K562 (cell line): ENCODE measurements around the gene ADTRP. TPM values are rescaled to one million over a fixed set of nuclear protein-coding genes. Genes with fewer than 3 reads are reported as not detected.

Experiments
- ATAC-seq: fragments of 200-7000 bp; cut with Tn5 transposase; 3 replicates; pipeline ENCODE4 v1.9.1; 2020; ENCODE audit warnings: moderate library complexity
- BruUV-seq: library from RNA; stranded (reverse); fragments of 400-500 nt; replicated peaks from 2 replicates; lab custom pipeline; 2021; lab: Mats Ljungman, UMichigan
- CTCF ChIA-PET: fragments of 300-600 bp; formaldehyde crosslinking; extraction: SDS; loops from one replicate; lab custom pipeline; 2021; ENCODE audit warnings: low intra/inter-chr PET ratio; lab: Yijun Ruan, JAX
- POLR2A ChIA-PET: fragments of 300-600, 350-650 bp; sonication (Branson Sonifier 250); formaldehyde crosslinking; extraction: SDS; loops from one replicate; lab custom pipeline; 2021; ENCODE audit warnings: antibody characterized with exemption, inconsistent platforms; lab: Yijun Ruan, JAX
- DNase-seq, 4 experiments: peaks; one replicate each; pipeline versions ENCODE4 v3.0.0 to v3.0.0-alpha.2; 2011 to 2018; ENCODE audit warnings: low spot score in 3 of 4, mixed read lengths in 3 of 4; ENCODE audit errors: extremely low read depth in 1 of 4
- FAIRE-seq: peaks from 2 replicates; lab custom pipeline; 2011; peaks lifted over from hg19 to GRCh38; lab: Jason Lieb, UNC
- H2AFZ ChIP-seq: 2 replicates; pipeline ENCODE4 v1.6.0; 2011; ENCODE audit warnings: low read depth, low read length, control low read depth, inconsistent platforms
- H3K27ac ChIP-seq: fragments of 200-600 bp; 3 replicates; pipeline ENCODE4 v1.8.0; 2011; ENCODE audit warnings: low read depth, mild to moderate bottlenecking, control low read depth, inconsistent platforms, low read length, moderate library complexity, mixed read lengths; ENCODE audit errors: extremely low read depth
- H3K27me3 ChIP-seq, 2 experiments: fragments of 300-600 bp in 1 of 2; 2 replicates in 1 of 2; 3 replicates in 1 of 2; pipeline versions ENCODE4 v1.6.0 to v1.8.0; 2011; ENCODE audit warnings: inconsistent platforms in 2 of 2, low read length in 2 of 2, mild to moderate bottlenecking in 1 of 2, mixed read lengths in 1 of 2, moderate library complexity in 1 of 2; ENCODE audit not compliant: control insufficient read depth in 2 of 2, insufficient read depth in 2 of 2
- H3K36me3 ChIP-seq: fragments of 300-600 bp; 3 replicates; pipeline ENCODE4 v1.8.0; 2011; ENCODE audit warnings: mild to moderate bottlenecking, low read length, inconsistent platforms; ENCODE audit not compliant: control insufficient read depth, insufficient read depth
- H3K4me1 ChIP-seq, 2 experiments: fragments of 200-600 bp in 1 of 2; replicated peaks in 1 of 2; 2 replicates in 1 of 2; 3 replicates in 1 of 2; pipeline versions ENCODE4 v1.5.1 to v1.8.0; 2011; ENCODE audit warnings: inconsistent platforms in 2 of 2, low read length in 2 of 2, mild to moderate bottlenecking in 1 of 2, mixed read lengths in 1 of 2, moderate library complexity in 1 of 2; ENCODE audit not compliant: control insufficient read depth in 2 of 2, insufficient read depth in 2 of 2
- H3K4me2 ChIP-seq: 2 replicates; pipeline ENCODE4 v1.6.1; 2011; ENCODE audit warnings: low read length, control low read depth, inconsistent platforms, mixed read lengths; ENCODE audit not compliant: insufficient read depth
- H3K4me3 ChIP-seq: fragments of 200-600 bp; sonication (generic), shearing (Covaris generic); 2 replicates; pipeline ENCODE4 v1.5.1; 2016; ENCODE audit warnings: control low read depth, inconsistent platforms
- H3K79me2 ChIP-seq: fragments of 200-600 bp; 3 replicates; pipeline ENCODE4 v1.8.0; 2011; ENCODE audit warnings: low read length, inconsistent platforms; ENCODE audit not compliant: control insufficient read depth, insufficient read depth
- H3K9ac ChIP-seq, 2 experiments: 2 replicates each; pipeline versions ENCODE4 v1.6.0 to v1.6.1; 2011; ENCODE audit warnings: low read depth in 2 of 2, low read length in 2 of 2, control low read depth in 1 of 2, inconsistent platforms in 1 of 2, mild to moderate bottlenecking in 1 of 2, mixed read lengths in 1 of 2; ENCODE audit not compliant: insufficient read depth in 1 of 2
- H3K9me1 ChIP-seq: one replicate; pipeline ENCODE4 v1.6.0; 2011; ENCODE audit warnings: inconsistent platforms, mild to moderate bottlenecking, low read length, moderate library complexity; ENCODE audit not compliant: control insufficient read depth, insufficient read depth
- H3K9me3 ChIP-seq: replicated peaks from 2 replicates; pipeline ENCODE4 v1.5.1; 2011; ENCODE audit warnings: low read depth, low read length, inconsistent platforms; ENCODE audit not compliant: control insufficient read depth, insufficient read depth
- H4K20me1 ChIP-seq: replicated peaks from 2 replicates; pipeline ENCODE4 v1.6.1; 2011; ENCODE audit warnings: low read length, inconsistent platforms, mixed read lengths; ENCODE audit not compliant: control insufficient read depth, insufficient read depth
- BRD9 ChIP-seq: fragments of 450-650 bp; IDR thresholded peaks from 2 replicates; pipeline ENCODE4 v1.6.1; 2018; ENCODE audit warnings: low read depth; ENCODE audit not compliant: partially characterized antibody
- CEBPZ ChIP-seq: fragments of 150-350 bp; IDR thresholded peaks from 2 replicates; pipeline ENCODE4 v1.6.1; 2014; ENCODE audit warnings: low read depth, mild to moderate bottlenecking, low read length, borderline replicate concordance
- ETV1 ChIP-seq: fragments of 450-650 bp; conservative IDR thresholded peaks from 2 replicates; pipeline ENCODE4 v1.6.1; 2016; ENCODE audit warnings: missing genetic modification characterization, control low read depth, low read depth, missing compliant biosample characterization
- JUN ChIP-seq, 2 experiments: sonication (generic) in 1 of 2; formaldehyde crosslinking in 1 of 2; IDR thresholded peaks; 2 replicates each; pipeline versions ENCODE4 v1.6.1 to v1.8.0; 2012 to 2022; ENCODE audit warnings: borderline replicate concordance in 2 of 2, mild to moderate bottlenecking in 2 of 2, improper control_type of control experiment in 1 of 2, low read depth in 1 of 2, low read length in 1 of 2, missing genetic modification reagents in 1 of 2
- PTTG1 ChIP-seq: fragments of 450-650 bp; IDR thresholded peaks from 2 replicates; pipeline ENCODE4 v1.6.1; 2016; ENCODE audit warnings: low read depth, mild to moderate bottlenecking, missing genetic modification characterization, missing compliant biosample characterization
- RERE ChIP-seq: sonication (generic); formaldehyde crosslinking; IDR thresholded peaks from 2 replicates; pipeline ENCODE4 v1.8.0; 2023; ENCODE audit warnings: missing genetic modification reagents, mild to moderate bottlenecking, borderline replicate concordance
- SMAD2 ChIP-seq: fragments of 150-350 bp; IDR thresholded peaks from 2 replicates; pipeline ENCODE4 v1.6.1; 2014; ENCODE audit warnings: low read depth, mild to moderate bottlenecking, low read length
- ZNF174 ChIP-seq: fragments of 250-450 bp; sonication (Bioruptor Pico); IDR thresholded peaks from 2 replicates; pipeline ENCODE4 v1.4.0; 2020; ENCODE audit warnings: mild to moderate bottlenecking
- ZNF184 ChIP-seq: sonication (generic); formaldehyde crosslinking; IDR thresholded peaks from 2 replicates; pipeline ENCODE4 v1.5.0; 2020; ENCODE audit warnings: missing genetic modification reagents
- ZNF445 ChIP-seq: fragments of 250-450 bp; sonication (Bioruptor Pico); IDR thresholded peaks from 2 replicates; pipeline ENCODE4 v1.4.0; 2020; ENCODE audit warnings: low read depth, mild to moderate bottlenecking, moderate library complexity
- WGBS: fragments of 100-300 bp; shearing (Covaris generic); methylation state at CpG from one replicate; pipeline ENCODE4 v1.1.6; 2016; ENCODE audit warnings: low coverage, mixed read lengths; ENCODE audit not compliant: insufficient coverage; ENCODE audit errors: missing lambda C conversion rate; 5-methylcytosine and 5-hydroxymethylcytosine counted together
- in situ Hi-C: fragments of 300-500 bp; cut with MboI; formaldehyde crosslinking; loops from 4 replicates; pipeline ENCODE4 v1.15.0; 2018; ENCODE audit warnings: inconsistent platforms, mixed read lengths
- intact Hi-C: fragments of 100-400 bp; cut with micrococcal nuclease; formaldehyde crosslinking; loops from 2 replicates; pipeline ENCODE4 v1.14.2; 2022
- polyA plus RNA-seq, 8 experiments: library from polyadenylated mRNA; depleted of rRNA in 4 of 8; stranded (reverse) in 5 of 8; unstranded in 3 of 8; fragments of >200 nt; fragmentation: Nextera tagmentation in 2 of 8; fragmentation: Illumina TruSeq in 1 of 8; extraction: Ambion mirVana in 2 of 8; extraction: Trizol in 1 of 8; gene quantifications; 2 replicates each; pipeline versions ENCODE4 v1.2.1 to v1.2.3, GENCODE V29; 2011 to 2014; ENCODE audit warnings: inconsistent platforms in 1 of 8, missing spikeins in 1 of 8
- total RNA-seq, 7 experiments: library from RNA; depleted of rRNA in 6 of 7; stranded (reverse); fragments of >200 nt in 6 of 7; fragmentation: Illumina TruSeq in 2 of 7; extraction: Trizol in 2 of 7; gene quantifications; 2 replicates each; pipeline versions ENCODE4 v1.2.1 to v1.2.3, GENCODE V29; 2011 to 2021; ENCODE audit warnings: low replicate concordance in 1 of 7

The ADTRP gene
- total and polyA plus RNA-seq, 9 of the 15 experiments (the other 6 are each of a cell fraction or from before 2014, with no cell fraction given): 7.4 to 24.0 (median 13.6) TPM

GRCh38 chr6:11804701-11805100 is 26.1 kb upstream of the ADTRP start:
- Histone ChIP-seq H3K4me1 (peaks cover 5 to 8% of the 10 kb centered on the region in 2 experiments; a peak in 3 of 5 replicates), H2AFZ (no peak overlapping the region), H3K4me3 (no peak overlapping the region), H3K9ac (no peak overlapping the region), H3K4me2 (no peak overlapping the region), H3K9me3 (no peaks in the 10 kb centered on the region), H3K36me3 (no peaks in the 10 kb centered on the region), H3K9me1 (no peaks in the 10 kb centered on the region), H4K20me1 (no peaks in the 10 kb centered on the region), H3K27me3 (no peaks in the 10 kb centered on the region), H3K79me2 (no peaks in the 10 kb centered on the region), H3K27ac (no peak overlapping the region)
- DNase-seq (no peak), ATAC-seq (no peak), FAIRE-seq (no peak)
- ChIA-PET POLR2A (interaction anchor here (0.7 to 1.1 kb wide), 2 partner anchors 9 to 74 kb away, joined by 3 to 4 read pairs; no protein-coding TSS in a partner anchor), CTCF (no interaction called here)
- 24% methylated on average over 3 of the region's 3 CpGs for WGBS
- in situ Hi-C loops: no loop called here
- intact Hi-C loops: no loop called here
- BruUV-seq: no TSS peak
- TF ChIP-seq BRD9: no peak
- no peak for TF ChIP-seq ZNF184 (CRISPR knock-in tag)
- TF ChIP-seq ZNF445 (CRISPR knock-in tag): no peak
- no peak for TF ChIP-seq ZNF174
- TF ChIP-seq PTTG1 (tag): no peak
- TF ChIP-seq ETV1 (tag): no peak
- no peak for TF ChIP-seq CEBPZ
- TF ChIP-seq RERE (CRISPR knock-in tag): no peak
- TF ChIP-seq JUN (IDR thresholded peaks at IDR 0.05; ENCODE audit: borderline replicate concordance, low read depth, low read length): no peak
- TF ChIP-seq JUN (CRISPR knock-in tag; IDR thresholded peaks at IDR 0.05; ENCODE audit: borderline replicate concordance): no peak
- TF ChIP-seq SMAD2: no peak
